Kidney epithelial cell (primary cell): ENCODE results near the gene CCDC97. TPM values are rescaled to one million over a fixed set of nuclear protein-coding genes. Genes with fewer than 3 reads are reported as not detected.
"Not testable (repeated sequence)": the region's sequence is repeated elsewhere in the genome, so short reads cannot be mapped to it uniquely, and the experiment has no call there.

Experiments used
- DNase-seq: peaks from one replicate; pipeline ENCODE4 v3.0.0-alpha.2; 2010; ENCODE audit warnings: low read depth
- H3K27me3 ChIP-seq: 2 replicates; pipeline ENCODE4 v1.6.0; 2011; ENCODE audit warnings: low read length; ENCODE audit not compliant: control insufficient read depth, insufficient read depth
- H3K36me3 ChIP-seq: 2 replicates; pipeline ENCODE4 v1.5.1; 2011; ENCODE audit warnings: low read length; ENCODE audit not compliant: control insufficient read depth, insufficient read depth
- H3K4me3 ChIP-seq: 2 replicates; pipeline ENCODE4 v1.5.1; 2011; ENCODE audit warnings: low read depth, mild to moderate bottlenecking, control low read depth, low read length
- CTCF ChIP-seq: IDR thresholded peaks from 2 replicates; pipeline ENCODE4 v1.5.1; 2011; ENCODE audit warnings: mild to moderate bottlenecking, moderate library complexity, low read length, control low read depth, inconsistent platforms; ENCODE audit not compliant: insufficient read depth, poor library complexity, severe bottlenecking
- total RNA-seq: library from RNA; depleted of rRNA; stranded (reverse); fragments of >200 nt; gene quantifications from 2 replicates; pipeline ENCODE4 v1.2.3, GENCODE V29; 2015

The CCDC97 gene
- total RNA-seq, 1 donor from 2014 or later: 17.3 TPM

DNA sequence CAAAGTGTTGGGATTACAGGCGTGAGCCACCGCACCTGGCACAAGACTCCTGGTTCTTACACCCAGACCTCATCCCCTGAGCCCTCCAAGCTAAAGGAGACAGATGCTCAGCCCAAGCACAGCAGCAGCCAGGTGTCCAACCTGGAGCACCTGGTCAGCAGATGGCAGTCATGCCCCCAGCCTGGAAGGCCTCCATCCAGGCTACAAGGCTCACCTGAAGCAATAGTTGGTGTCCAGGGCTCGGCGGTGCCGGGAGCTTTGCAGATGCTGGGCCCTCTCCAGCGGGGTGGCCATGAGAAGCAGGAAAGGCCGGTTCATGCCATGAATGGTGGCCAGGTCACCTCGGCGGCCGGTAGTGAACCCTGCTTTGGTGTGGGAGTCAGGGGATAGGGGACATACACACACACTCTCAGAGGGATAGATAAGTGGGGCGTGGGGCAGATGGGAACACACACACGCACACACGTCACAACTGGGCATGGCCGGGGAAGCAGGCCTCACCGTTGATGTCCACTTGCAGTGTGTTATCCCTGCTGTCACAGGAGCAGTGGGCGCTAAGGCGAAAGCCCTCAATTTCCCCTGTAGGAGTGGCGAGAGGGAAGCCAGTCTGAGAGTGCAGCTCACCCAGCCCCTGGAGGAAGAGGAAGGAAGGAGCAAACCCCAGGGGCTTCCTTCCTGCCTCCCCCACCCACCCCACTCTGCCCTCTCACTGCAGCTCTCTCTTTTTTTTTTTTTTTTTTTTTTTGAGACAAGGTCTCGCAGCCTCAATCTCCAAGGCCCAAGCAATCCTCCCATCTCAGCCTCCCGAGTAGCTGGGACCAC lies 31.9 kb downstream of the CCDC97 start:
- no peak for TF ChIP-seq CTCF
- no peak overlapping the region for H3K4me3 ChIP-seq
- no peaks in the 10 kb centered on the region for H3K27me3 ChIP-seq
- H3K36me3 ChIP-seq: peaks cover 6% of the 10 kb centered on the region
- DNase-seq: no peak

- peaks cover 8% of the 10 kb centered on the region for H3K36me3 ChIP-seq
- H3K4me3 ChIP-seq: no peak overlapping the region
- DNase-seq: no peak
- no peak for TF ChIP-seq CTCF
- no peaks in the 10 kb centered on the region for H3K27me3 ChIP-seq
Observed at GRCh38 chr19:41344162-41344561, 34.2 kb downstream of the CCDC97 start.

- H3K4me3 ChIP-seq, H3K27me3 ChIP-seq, DNase-seq, H3K36me3 ChIP-seq: not testable (repeated sequence)
Observed at GRCh38 chr19:41346916-41347315, 36.9 kb downstream of the CCDC97 start.

- H3K27me3 ChIP-seq: no peaks in the 10 kb centered on the region
- DNase-seq: no peak
- peaks cover 2% of the 10 kb centered on the region for H3K36me3 ChIP-seq
- H3K4me3 ChIP-seq: peak overlapping the region; percentile 58
- TF ChIP-seq CTCF: no peak
Observed at GRCh38 chr19:41350735-41351338, 40.9 kb downstream of the CCDC97 start.

DNA sequence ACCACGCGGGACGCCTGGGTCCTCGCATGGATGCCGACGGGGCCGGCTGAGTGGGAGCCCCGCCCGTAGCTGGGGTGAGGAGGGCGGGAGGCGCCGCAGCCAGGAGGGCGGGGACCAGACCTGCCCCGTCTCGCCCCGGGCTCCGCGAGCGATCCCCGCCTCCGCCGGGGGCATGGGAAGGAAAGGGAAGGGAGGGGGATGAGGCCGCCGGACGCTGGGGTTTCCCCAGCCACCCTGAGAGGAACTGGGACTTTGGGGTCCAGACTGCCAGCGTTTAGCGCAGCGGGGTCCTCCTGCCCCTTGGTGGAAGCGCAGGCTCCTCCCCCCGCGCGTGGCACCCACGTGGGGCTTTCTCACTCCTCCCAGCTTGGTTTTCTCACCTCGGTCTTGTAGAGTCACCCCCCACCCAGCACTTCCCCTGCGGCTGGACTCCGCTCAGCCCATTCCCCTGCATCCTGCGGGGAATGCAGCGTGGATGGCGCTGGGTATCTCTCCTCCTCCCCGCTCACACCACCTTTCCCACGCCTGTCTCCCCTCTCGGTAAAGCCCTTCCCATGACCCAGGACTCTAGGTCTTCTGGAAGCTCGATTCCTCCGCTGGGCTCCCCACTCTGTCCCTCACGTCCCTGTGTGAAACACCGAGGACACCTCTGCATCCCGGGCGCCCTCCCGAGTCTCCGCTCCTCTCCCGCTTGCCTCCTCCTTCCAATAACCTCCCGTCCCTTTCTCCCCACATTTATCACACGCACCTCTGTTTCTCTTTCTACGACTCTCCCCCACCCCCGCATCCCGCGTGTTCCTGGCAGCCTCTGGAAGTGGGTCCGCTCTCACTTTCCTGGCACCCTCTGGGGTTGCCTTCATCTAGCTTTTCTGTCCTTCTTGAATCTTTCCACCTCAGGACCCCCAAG lies 41.6 kb downstream of the CCDC97 start:
- no peak for TF ChIP-seq CTCF
- Histone ChIP-seq H3K4me3 (peak overlapping the region; percentile 58), H3K36me3 (peaks cover 2% of the 10 kb centered on the region), H3K27me3 (no peaks in the 10 kb centered on the region)
- no peak for DNase-seq

DNA sequence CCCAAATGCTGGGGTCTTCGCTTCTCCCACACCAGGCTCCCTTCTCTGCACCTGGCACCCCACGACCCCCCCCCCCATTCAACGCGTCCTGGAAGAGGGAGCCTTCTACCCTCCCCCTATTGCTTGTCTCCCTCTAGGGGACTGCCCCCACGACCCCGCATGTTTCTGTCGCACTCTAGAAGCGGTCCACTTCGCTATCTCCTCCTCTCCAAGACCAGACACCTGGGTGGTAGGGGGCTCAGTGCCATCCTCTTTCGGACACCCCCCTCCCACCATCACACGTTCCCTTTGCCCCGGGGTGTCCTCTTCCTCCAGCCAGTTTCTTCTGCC lies 42.3 kb downstream of the CCDC97 start:
- Histone ChIP-seq H3K4me3 (peak overlapping the region; percentile 58), H3K27me3 (no peaks in the 10 kb centered on the region), H3K36me3 (peaks cover 2% of the 10 kb centered on the region)
- TF ChIP-seq CTCF: no peak
- DNase-seq: no peak
